Spleen (tissue), 7 donors: Measurements from ENCODE around the gene SLC38A11.

ENCODE experiments used
- POLR2A ChIP-seq, 3 donors: fragments of 450-650 bp; IDR thresholded peaks; one replicate each; pipeline ENCODE4 v1.5.1; 2017; ENCODE audit warnings: antibody characterized with exemption in 3 of 3, mild to moderate bottlenecking in 1 of 3
- TF ChIP-seq, protein P1 (sequence below), 11 experiments: fragments of 200-600 bp in 7 of 11; fragments of 450-650 bp in 4 of 11; sonication (generic) in 4 of 11; IDR thresholded peaks in 8 of 11; conservative IDR thresholded peaks in 3 of 11; 1 replicate in 7 of 11; 2 replicates in 4 of 11; pipeline versions ENCODE4 v1.4.0 to v1.8.0; 2016 to 2021; ENCODE audit warnings: antibody characterized with exemption in 11 of 11, inconsistent platforms in 4 of 11, mild to moderate bottlenecking in 1 of 11
- donor health status: DM: no; HTN: no; CAD: no; lungs with moderate emphysema.
- donor health status: DM: no; HTN: no; CAD: no.
- donor health status: DM: no; HTN: no; CAD: no.

DNA sequence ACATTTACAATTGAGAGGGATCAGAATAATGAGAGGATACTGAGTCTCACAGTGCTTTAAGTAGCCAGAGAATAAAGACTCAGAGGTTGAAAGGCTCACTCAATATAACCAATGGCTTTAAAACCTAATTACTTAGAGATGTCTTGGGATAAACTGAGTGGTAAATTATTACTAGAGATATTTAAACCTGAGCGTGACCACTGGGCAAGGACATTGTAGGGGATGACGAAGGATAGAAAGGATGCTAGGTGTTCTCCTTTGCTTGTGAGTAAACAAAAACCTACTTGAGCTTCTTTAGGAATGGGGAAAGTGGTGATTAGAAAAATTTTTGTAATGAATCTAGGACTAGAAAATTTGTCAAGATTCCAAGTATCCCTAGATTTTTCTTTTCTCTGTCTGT, 12.0 kb upstream of the SLC38A11 start:
- no peak for TF ChIP-seq POLR2A (IDR thresholded peaks at IDR 0.05)
- TF ChIP-seq, protein P1, sequence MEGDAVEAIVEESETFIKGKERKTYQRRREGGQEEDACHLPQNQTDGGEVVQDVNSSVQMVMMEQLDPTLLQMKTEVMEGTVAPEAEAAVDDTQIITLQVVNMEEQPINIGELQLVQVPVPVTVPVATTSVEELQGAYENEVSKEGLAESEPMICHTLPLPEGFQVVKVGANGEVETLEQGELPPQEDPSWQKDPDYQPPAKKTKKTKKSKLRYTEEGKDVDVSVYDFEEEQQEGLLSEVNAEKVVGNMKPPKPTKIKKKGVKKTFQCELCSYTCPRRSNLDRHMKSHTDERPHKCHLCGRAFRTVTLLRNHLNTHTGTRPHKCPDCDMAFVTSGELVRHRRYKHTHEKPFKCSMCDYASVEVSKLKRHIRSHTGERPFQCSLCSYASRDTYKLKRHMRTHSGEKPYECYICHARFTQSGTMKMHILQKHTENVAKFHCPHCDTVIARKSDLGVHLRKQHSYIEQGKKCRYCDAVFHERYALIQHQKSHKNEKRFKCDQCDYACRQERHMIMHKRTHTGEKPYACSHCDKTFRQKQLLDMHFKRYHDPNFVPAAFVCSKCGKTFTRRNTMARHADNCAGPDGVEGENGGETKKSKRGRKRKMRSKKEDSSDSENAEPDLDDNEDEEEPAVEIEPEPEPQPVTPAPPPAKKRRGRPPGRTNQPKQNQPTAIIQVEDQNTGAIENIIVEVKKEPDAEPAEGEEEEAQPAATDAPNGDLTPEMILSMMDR (IDR thresholded peaks at IDR 0.05 in 8 of 11, conservative IDR thresholded peaks at IDR 0.05 in 3 of 11) = no peak
